ENCODE results near the gene EEF1AKMT1.

GRCh38 chr13:20774746-20775145 is 985 bp upstream of the EEF1AKMT1 start:
- no peak for TF ChIP-seq CTCF (conservative IDR thresholded peaks at IDR 0.05)
- TF ChIP-seq ZFX (IDR thresholded peaks at IDR 0.05): no peak
